GM12878 (cell line): ENCODE measurements around the gene CLEC17A. TPM values are rescaled to one million over a fixed set of nuclear protein-coding genes. Genes with fewer than 3 reads are reported as not detected.
A peak's percentile ranks its signal among the peaks of the same experiment; 100 is the strongest.

Experiments
- BHLHE40 ChIP-seq, 2 experiments: fragments of 450-650 bp in 1 of 2; IDR thresholded peaks; 2 replicates each; pipeline ENCODE4 v1.6.1; 2011 to 2017; ENCODE audit warnings: low read depth in 2 of 2, borderline replicate concordance in 1 of 2, improper control_type of control experiment in 1 of 2, low read length in 1 of 2, mild to moderate bottlenecking in 1 of 2
- BMI1 ChIP-seq: fragments of 450-650 bp; IDR thresholded peaks from 2 replicates; pipeline ENCODE4 v1.6.1; 2016; ENCODE audit warnings: mild to moderate bottlenecking, moderate library complexity, borderline replicate concordance
- CREM ChIP-seq: IDR thresholded peaks from 2 replicates; pipeline ENCODE4 v1.6.1; 2014; ENCODE audit warnings: antibody characterized with exemption, low read depth
- E4F1 ChIP-seq: fragments of 450-650 bp; IDR thresholded peaks from 2 replicates; pipeline ENCODE4 v1.6.1; 2018; ENCODE audit warnings: borderline replicate concordance, mild to moderate bottlenecking; ENCODE audit not compliant: partially characterized antibody
- IKZF2 ChIP-seq, 2 experiments: fragments of 450-650 bp; IDR thresholded peaks; 2 replicates each; pipeline ENCODE4 v1.6.1; 2017; ENCODE audit warnings: mild to moderate bottlenecking in 2 of 2, moderate library complexity in 2 of 2
- MTA2 ChIP-seq: fragments of 450-650 bp; IDR thresholded peaks from 2 replicates; pipeline ENCODE4 v1.6.1; 2016; ENCODE audit warnings: low read depth, mild to moderate bottlenecking, moderate library complexity
- NR2C2 ChIP-seq: IDR thresholded peaks from 2 replicates; pipeline ENCODE4 v1.6.1; 2011; ENCODE audit warnings: borderline replicate concordance, low read depth; ENCODE audit not compliant: control insufficient read depth, insufficient read length
- SRF ChIP-seq, 2 experiments: IDR thresholded peaks; 2 replicates each; pipeline ENCODE4 v1.6.1; 2011; ENCODE audit warnings: low read depth in 2 of 2, low read length in 2 of 2, mild to moderate bottlenecking in 1 of 2, moderate library complexity in 1 of 2
- ZNF592 ChIP-seq: fragments of 450-650 bp; IDR thresholded peaks from 2 replicates; pipeline ENCODE4 v1.6.1; 2017; ENCODE audit warnings: mild to moderate bottlenecking, moderate library complexity
- polyA plus RNA-seq, 11 experiments: library from polyadenylated mRNA; depleted of rRNA in 4 of 11; unstranded in 6 of 11; stranded (reverse) in 5 of 11; fragments of >200 nt; fragmentation: Nextera tagmentation in 4 of 11; fragmentation: Illumina TruSeq in 1 of 11; extraction: Ambion mirVana in 4 of 11; extraction: Trizol in 1 of 11; gene quantifications; 1 replicate in 1 of 11; 2 replicates in 10 of 11; pipeline versions ENCODE4 v1.2.1 to v1.2.3, GENCODE V29; 2011 to 2016; ENCODE audit warnings: inconsistent platforms in 2 of 11, missing spikeins in 2 of 11, low read depth in 1 of 11
- total RNA-seq, 4 experiments: library from RNA; depleted of rRNA in 3 of 4; stranded (reverse); fragments of >200 nt in 3 of 4; fragmentation: Illumina TruSeq in 1 of 4; extraction: Trizol in 1 of 4; gene quantifications; 2 replicates each; pipeline versions ENCODE4 v1.2.1 to v1.2.3, GENCODE V29; 2013 to 2021
- TF ChIP-seq, protein P1 (sequence below): IDR thresholded peaks from 2 replicates; pipeline ENCODE4 v1.6.1; 2012; ENCODE audit warnings: improper control_type of control experiment, low read depth, low read length; ENCODE audit not compliant: insufficient replicate concordance
- TF ChIP-seq, protein P2 (sequence below): IDR thresholded peaks from 2 replicates; pipeline ENCODE4 v1.6.1; 2012; ENCODE audit warnings: low read depth, low read length, improper control_type of control experiment
- TF ChIP-seq, protein P3 (sequence below): fragments of 150-350 bp; IDR thresholded peaks from 2 replicates; pipeline ENCODE4 v1.6.1; 2014; ENCODE audit warnings: mild to moderate bottlenecking, low read depth, low read length
- TF ChIP-seq, protein P4 (sequence below): IDR thresholded peaks from 2 replicates; pipeline ENCODE4 v1.6.1; 2011; ENCODE audit warnings: borderline replicate concordance, low read depth, mild to moderate bottlenecking, moderate library complexity, low read length; ENCODE audit not compliant: insufficient read depth, poor library complexity, severe bottlenecking

Gene CLEC17A
- total and polyA plus RNA-seq, 10 of the 15 experiments (the other 5 are each of a cell fraction or from before 2014, with no cell fraction given) = 12.9 to 131 (median 97.3) TPM

- TF ChIP-seq ZNF592 (0 out of 2 replicates have a peak, but pooled peaks have one; percentile 63), SRF (IDR thresholded peaks at IDR 0.05; ENCODE audit: low read depth in 2 of 2, low read length in 2 of 2) (no peak), BHLHE40 (IDR thresholded peaks at IDR 0.05; ENCODE audit: borderline replicate concordance in 1 of 2, low read depth in 2 of 2, low read length in 1 of 2) (peak; percentile 22 to 53; a peak in 2 of 4 replicates), NR2C2 (no peak), MTA2 (peak; percentile 66), E4F1 (no peak), BMI1 (no peak), CREM (peak; percentile 35; the same call in 1 of the 2 replicates), IKZF2 (IDR thresholded peaks at IDR 0.05) (peak; percentile 71)
- TF ChIP-seq, protein P1, sequence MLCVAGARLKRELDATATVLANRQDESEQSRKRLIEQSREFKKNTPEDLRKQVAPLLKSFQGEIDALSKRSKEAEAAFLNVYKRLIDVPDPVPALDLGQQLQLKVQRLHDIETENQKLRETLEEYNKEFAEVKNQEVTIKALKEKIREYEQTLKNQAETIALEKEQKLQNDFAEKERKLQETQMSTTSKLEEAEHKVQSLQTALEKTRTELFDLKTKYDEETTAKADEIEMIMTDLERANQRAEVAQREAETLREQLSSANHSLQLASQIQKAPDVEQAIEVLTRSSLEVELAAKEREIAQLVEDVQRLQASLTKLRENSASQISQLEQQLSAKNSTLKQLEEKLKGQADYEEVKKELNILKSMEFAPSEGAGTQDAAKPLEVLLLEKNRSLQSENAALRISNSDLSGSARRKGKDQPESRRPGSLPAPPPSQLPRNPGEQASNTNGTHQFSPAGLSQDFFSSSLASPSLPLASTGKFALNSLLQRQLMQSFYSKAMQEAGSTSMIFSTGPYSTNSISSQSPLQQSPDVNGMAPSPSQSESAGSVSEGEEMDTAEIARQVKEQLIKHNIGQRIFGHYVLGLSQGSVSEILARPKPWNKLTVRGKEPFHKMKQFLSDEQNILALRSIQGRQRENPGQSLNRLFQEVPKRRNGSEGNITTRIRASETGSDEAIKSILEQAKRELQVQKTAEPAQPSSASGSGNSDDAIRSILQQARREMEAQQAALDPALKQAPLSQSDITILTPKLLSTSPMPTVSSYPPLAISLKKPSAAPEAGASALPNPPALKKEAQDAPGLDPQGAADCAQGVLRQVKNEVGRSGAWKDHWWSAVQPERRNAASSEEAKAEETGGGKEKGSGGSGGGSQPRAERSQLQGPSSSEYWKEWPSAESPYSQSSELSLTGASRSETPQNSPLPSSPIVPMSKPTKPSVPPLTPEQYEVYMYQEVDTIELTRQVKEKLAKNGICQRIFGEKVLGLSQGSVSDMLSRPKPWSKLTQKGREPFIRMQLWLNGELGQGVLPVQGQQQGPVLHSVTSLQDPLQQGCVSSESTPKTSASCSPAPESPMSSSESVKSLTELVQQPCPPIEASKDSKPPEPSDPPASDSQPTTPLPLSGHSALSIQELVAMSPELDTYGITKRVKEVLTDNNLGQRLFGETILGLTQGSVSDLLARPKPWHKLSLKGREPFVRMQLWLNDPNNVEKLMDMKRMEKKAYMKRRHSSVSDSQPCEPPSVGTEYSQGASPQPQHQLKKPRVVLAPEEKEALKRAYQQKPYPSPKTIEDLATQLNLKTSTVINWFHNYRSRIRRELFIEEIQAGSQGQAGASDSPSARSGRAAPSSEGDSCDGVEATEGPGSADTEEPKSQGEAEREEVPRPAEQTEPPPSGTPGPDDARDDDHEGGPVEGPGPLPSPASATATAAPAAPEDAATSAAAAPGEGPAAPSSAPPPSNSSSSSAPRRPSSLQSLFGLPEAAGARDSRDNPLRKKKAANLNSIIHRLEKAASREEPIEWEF = peak; percentile 65
- TF ChIP-seq, protein P2, sequence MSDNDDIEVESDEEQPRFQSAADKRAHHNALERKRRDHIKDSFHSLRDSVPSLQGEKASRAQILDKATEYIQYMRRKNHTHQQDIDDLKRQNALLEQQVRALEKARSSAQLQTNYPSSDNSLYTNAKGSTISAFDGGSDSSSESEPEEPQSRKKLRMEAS = no peak
- TF ChIP-seq, protein P3, sequence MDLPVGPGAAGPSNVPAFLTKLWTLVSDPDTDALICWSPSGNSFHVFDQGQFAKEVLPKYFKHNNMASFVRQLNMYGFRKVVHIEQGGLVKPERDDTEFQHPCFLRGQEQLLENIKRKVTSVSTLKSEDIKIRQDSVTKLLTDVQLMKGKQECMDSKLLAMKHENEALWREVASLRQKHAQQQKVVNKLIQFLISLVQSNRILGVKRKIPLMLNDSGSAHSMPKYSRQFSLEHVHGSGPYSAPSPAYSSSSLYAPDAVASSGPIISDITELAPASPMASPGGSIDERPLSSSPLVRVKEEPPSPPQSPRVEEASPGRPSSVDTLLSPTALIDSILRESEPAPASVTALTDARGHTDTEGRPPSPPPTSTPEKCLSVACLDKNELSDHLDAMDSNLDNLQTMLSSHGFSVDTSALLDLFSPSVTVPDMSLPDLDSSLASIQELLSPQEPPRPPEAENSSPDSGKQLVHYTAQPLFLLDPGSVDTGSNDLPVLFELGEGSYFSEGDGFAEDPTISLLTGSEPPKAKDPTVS = no peak
- TF ChIP-seq, protein P4, sequence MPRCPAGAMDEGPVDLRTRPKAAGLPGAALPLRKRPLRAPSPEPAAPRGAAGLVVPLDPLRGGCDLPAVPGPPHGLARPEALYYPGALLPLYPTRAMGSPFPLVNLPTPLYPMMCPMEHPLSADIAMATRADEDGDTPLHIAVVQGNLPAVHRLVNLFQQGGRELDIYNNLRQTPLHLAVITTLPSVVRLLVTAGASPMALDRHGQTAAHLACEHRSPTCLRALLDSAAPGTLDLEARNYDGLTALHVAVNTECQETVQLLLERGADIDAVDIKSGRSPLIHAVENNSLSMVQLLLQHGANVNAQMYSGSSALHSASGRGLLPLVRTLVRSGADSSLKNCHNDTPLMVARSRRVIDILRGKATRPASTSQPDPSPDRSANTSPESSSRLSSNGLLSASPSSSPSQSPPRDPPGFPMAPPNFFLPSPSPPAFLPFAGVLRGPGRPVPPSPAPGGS = peak; percentile 92
Measured at GRCh38 chr19:14603990-14604387, 21.1 kb downstream of the CLEC17A start (continued).
